Astrocyte of the cerebellum (primary cell): ENCODE measurements around the gene WNT1.

ENCODE experiments used
- DNase-seq: peaks from one replicate; pipeline ENCODE4 v3.0.0-alpha.2; 2011; ENCODE audit warnings: low read depth
- H3K4me3 ChIP-seq: 2 replicates; pipeline ENCODE4 v1.5.1; 2011; ENCODE audit warnings: mild to moderate bottlenecking, low read depth, low read length, moderate library complexity
- in situ Hi-C: cut with HindIII; loops from 2 replicates; pipeline ENCODE4 v1.10.0; 2017; ENCODE audit warnings: low sequenced_read_pairs
- TF ChIP-seq, protein P1 (sequence below): IDR thresholded peaks from 2 replicates; pipeline ENCODE4 v1.5.1; 2012; ENCODE audit warnings: low read length, low read depth, moderate library complexity, mild to moderate bottlenecking; ENCODE audit errors: missing control alignments

The WNT1 gene

DNA sequence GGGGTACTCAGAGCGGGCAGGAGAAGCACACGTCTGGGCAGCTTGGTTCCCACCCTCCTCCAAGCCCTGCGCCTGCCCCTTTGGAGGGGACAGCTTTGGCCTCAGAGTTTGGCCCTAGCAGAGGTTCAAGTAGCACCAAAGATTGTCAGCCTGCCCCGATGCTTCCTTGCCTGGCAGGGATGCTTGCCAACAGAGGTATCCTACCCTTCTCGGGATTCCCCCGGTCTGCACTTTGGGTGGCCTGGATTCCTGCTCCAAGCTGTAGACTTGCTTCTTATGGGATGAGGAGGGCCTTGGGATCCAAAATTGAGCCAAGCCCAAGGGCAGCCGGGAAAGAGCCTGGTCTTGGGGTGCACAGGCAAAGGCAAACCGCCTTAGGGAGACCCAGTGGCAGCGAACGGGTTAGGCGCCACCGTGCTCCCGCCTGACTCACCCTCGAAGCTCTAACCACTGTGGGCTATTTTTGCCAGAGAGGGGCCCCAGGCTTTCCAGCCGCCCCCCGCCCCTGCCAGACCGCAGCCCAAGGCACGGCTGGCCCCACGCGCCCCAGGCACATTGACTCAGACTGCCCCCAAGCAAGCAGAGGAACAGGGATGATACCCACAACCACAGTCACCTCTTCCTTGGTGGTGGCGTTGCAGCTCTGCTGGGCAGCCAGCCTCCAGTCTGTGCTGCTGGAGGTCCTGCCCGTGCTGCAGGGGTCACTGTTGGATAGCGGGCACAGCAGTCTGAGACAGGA is 5.7 kb upstream of the WNT1 start:
- DNase-seq, result no peak
- TF ChIP-seq, protein P1, sequence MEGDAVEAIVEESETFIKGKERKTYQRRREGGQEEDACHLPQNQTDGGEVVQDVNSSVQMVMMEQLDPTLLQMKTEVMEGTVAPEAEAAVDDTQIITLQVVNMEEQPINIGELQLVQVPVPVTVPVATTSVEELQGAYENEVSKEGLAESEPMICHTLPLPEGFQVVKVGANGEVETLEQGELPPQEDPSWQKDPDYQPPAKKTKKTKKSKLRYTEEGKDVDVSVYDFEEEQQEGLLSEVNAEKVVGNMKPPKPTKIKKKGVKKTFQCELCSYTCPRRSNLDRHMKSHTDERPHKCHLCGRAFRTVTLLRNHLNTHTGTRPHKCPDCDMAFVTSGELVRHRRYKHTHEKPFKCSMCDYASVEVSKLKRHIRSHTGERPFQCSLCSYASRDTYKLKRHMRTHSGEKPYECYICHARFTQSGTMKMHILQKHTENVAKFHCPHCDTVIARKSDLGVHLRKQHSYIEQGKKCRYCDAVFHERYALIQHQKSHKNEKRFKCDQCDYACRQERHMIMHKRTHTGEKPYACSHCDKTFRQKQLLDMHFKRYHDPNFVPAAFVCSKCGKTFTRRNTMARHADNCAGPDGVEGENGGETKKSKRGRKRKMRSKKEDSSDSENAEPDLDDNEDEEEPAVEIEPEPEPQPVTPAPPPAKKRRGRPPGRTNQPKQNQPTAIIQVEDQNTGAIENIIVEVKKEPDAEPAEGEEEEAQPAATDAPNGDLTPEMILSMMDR, result no peak
- in situ Hi-C loops, result no loop called here
- H3K4me3 ChIP-seq, result no peak overlapping the region

DNA sequence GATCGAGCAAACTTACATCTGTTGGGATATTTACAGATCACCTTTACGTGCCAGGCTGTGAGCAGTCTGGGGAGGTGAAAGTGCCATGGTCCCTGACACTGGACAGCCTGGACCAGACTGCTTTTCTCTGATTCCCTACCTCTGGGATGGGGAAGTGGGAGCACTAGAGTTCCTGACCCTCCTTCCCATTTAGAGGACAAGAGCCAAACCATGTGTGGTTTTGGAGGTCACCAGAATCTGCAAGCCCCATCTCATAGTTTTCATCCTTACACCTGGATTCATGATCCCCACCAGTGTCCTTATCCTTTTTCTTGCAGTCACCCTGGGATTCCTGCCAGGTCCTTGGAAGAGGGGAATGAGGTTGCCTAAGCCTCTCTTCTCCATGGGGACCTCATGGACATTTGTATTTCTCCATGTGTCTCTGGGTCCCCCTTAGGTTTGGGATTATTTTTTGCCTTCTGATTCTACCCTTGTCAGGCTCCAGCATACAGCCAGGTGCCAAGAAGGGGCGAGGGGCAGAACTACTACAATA is 5.1 kb upstream of the WNT1 start:
- H3K4me3 ChIP-seq, result no peak overlapping the region
- TF ChIP-seq, protein P1, result no peak

DNA sequence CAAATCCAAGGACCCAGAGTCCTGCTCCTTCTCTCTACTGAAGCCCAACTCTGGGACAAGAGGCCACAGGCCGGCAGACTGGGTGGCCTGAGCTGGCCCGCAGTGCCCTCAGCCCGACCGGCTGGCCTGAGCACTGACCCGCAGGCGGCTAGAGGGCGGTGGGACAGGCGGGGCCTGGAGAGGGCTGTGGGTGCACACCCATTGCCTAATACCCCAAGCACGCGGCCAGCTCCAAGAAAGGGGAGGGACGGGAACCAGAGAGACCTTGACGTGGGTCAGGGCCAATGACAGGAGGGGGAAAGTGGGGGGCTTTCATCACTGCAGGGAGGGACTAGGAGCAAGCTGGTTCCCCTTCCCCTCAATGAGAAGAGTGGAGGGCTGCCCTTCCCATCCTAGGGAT is 4.6 kb upstream of the WNT1 start:
- H3K4me3 ChIP-seq, result no peak overlapping the region
- in situ Hi-C loops, result no loop called here
- DNase-seq, result no peak
- TF ChIP-seq, protein P1, result no peak

More for the DNA sequence above, 5.1 kb upstream of the WNT1 start:
- DNase-seq, result no peak
- in situ Hi-C loops, result no loop called here

DNA sequence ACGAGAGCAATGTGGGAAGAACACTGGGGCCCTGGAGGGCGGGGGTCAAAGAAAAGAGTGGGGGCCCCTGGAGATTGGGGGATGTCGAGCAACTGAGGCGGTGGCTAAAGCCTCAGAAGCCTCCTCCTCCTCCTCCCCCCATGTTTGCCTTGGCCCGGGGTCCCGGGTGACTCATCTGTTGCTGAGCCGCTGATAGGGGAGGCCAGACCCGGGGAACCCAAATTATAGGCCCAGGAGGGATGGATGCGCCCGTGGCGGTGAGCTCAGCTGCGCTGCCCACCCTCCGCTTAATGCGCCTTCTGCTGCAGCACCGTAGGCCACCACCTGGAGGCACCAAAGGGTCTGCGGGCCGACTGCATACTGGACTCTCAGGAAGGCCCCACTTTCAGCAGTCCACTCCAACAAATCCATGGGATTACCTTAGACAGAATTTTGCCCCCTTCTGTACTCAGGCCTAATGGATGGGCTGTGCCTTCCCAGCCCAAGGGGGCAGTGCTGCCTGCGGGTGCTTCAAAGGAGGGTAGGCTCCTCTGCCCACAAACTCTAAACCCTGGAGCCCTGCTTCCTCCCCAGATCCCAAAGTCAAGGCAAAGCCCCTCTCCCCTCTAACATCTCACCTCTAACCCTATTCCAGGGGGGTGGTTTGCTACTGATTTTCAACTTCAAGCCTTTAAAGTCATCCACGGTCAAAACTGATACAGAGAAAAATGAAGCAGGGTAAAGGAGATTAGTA is 4.0 kb upstream of the WNT1 start:
- TF ChIP-seq, protein P1, result peak; percentile 52

DNA sequence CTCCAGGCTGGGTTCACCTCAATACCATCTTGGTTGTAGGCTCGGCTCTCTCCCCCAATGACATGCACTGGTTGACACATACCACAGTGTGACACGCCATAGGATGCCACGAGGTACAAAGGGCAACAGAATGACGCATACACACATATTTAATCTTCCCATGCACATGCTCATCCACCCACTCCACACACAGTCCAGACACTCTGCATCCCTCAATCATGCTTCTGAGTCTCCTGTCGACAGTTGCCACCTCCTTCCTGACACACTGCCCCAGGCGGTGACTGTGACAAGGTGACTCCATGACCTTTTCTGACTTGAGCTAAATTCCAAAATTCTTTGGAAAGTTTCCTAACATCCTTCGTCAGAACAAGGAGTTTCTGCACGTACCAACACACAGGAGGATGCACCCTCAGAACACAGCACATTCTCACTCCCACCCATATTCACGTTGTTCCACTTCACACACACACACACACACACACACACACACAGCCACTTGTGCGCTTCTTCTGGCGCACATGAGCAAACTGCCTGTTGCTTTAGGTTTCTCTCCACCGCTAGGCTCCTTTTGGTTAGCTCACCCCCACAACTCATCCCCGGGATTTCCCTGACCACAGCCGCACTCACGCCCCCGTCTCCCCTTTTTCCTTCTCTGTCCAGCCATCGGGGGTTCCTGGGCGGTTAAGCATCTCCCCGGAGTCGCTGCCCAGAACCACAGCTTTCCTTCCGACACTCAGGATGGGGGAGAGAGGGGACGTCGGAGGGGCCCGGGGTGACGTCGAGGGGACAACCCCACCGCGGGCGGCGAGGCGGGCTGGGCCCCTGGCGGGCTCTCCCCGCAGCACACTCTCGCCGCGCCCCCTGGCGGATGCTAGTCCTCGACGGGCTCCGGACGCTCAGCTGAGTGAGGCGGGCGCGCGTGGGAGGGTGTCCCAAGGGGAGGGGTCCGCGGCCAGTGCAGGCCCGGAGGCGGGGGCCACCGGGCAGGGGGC is 536 bp upstream of the WNT1 start:
- DNase-seq, result no peak
- TF ChIP-seq, protein P1, result peak; percentile 71
- in situ Hi-C loops, result no loop called here
- no peak overlapping the region for H3K4me3 ChIP-seq

More for the DNA sequence above, 4.0 kb upstream of the WNT1 start:
- H3K4me3 ChIP-seq, result no peak overlapping the region
- DNase-seq, result no peak
- in situ Hi-C loops, result no loop called here
